ENCODE data around the gene ZNF784.
"Not testable (repeated sequence)": the region's sequence is repeated elsewhere in the genome, so short reads cannot be mapped to it uniquely, and the experiment has no call there.

The ZNF784 gene

GRCh38 chr19:55585658-55586339 is 38.6 kb downstream of the ZNF784 start:
- Histone ChIP-seq H3K4me1 (ENCODE audit: control insufficient read depth in 2 of 2, insufficient read depth in 2 of 2, low read length in 2 of 2) (peaks cover 20 to 21% of the 10 kb centered on the region in 2 donors), H3K27me3 (ENCODE audit: control insufficient read depth in 2 of 2, insufficient read depth in 2 of 2, low read length in 2 of 2) (peaks cover 0 to 11% of the 10 kb centered on the region in 2 donors), H3K4me3 (ENCODE audit: low read length in 2 of 2) (peak overlapping the region; percentile 22 to 60), H3K36me3 (ENCODE audit: control insufficient read depth in 2 of 2, insufficient read depth in 2 of 2, low read length in 2 of 2) (no peaks in the 10 kb centered on the region), H3K27ac (ENCODE audit: low read depth in 2 of 2, low read length in 2 of 2) (peak overlapping the region in 1 of 2 donors; percentile 16), H3K9ac (ENCODE audit: low read depth in 1 of 2, low read length in 2 of 2) (peak overlapping the region in 1 of 2 donors; percentile 20), H3K9me3 (ENCODE audit: control insufficient read depth in 2 of 2, low read length in 2 of 2) (no peaks in the 10 kb centered on the region)

GRCh38 chr19:55584871-55585270 is 39.5 kb downstream of the ZNF784 start:
- Histone ChIP-seq H3K9me3 (ENCODE audit: control insufficient read depth in 2 of 2, low read length in 2 of 2) (no peaks in the 10 kb centered on the region), H3K4me1 (ENCODE audit: control insufficient read depth in 2 of 2, insufficient read depth in 2 of 2, low read length in 2 of 2) (peaks cover 20 to 21% of the 10 kb centered on the region in 2 donors), H3K36me3 (ENCODE audit: control insufficient read depth in 2 of 2, insufficient read depth in 2 of 2, low read length in 2 of 2) (no peaks in the 10 kb centered on the region), H3K9ac (ENCODE audit: low read depth in 1 of 2, low read length in 2 of 2) (no peak overlapping the region), H3K4me3 (ENCODE audit: low read length in 2 of 2) (no peak overlapping the region), H3K27me3 (ENCODE audit: control insufficient read depth in 2 of 2, insufficient read depth in 2 of 2, low read length in 2 of 2) (peaks cover 0 to 11% of the 10 kb centered on the region in 2 donors), H3K27ac (ENCODE audit: low read depth in 2 of 2, low read length in 2 of 2) (no peak overlapping the region)

- not testable (repeated sequence) for H3K9ac ChIP-seq (ENCODE audit: low read depth in 1 of 2, low read length in 2 of 2)
- H3K4me1 ChIP-seq (ENCODE audit: control insufficient read depth in 2 of 2, insufficient read depth in 2 of 2, low read length in 2 of 2): peaks cover 20 to 21% of the 10 kb centered on the region in 2 donors
Observed at GRCh38 chr19:55583897-55584296, 40.5 kb downstream of the ZNF784 start.

GRCh38 chr19:55582284-55582683 is 42.1 kb downstream of the ZNF784 start:
- not testable (repeated sequence) for H3K9me3 ChIP-seq (ENCODE audit: control insufficient read depth in 2 of 2, low read length in 2 of 2); H3K4me3 ChIP-seq (ENCODE audit: low read length in 2 of 2); H3K36me3 ChIP-seq (ENCODE audit: control insufficient read depth in 2 of 2, insufficient read depth in 2 of 2, low read length in 2 of 2); H3K9ac ChIP-seq (ENCODE audit: low read depth in 1 of 2, low read length in 2 of 2); H3K27ac ChIP-seq (ENCODE audit: low read depth in 2 of 2, low read length in 2 of 2)
- Histone ChIP-seq H3K27me3 (ENCODE audit: control insufficient read depth in 2 of 2, insufficient read depth in 2 of 2, low read length in 2 of 2) (peaks cover 0 to 11% of the 10 kb centered on the region in 2 donors), H3K4me1 (ENCODE audit: control insufficient read depth in 2 of 2, insufficient read depth in 2 of 2, low read length in 2 of 2) (peaks cover 20 to 21% of the 10 kb centered on the region in 2 donors)

More at GRCh38 chr19:55583897-55584296, 40.5 kb downstream of the ZNF784 start:
- H3K27ac ChIP-seq (ENCODE audit: low read depth in 2 of 2, low read length in 2 of 2); H3K36me3 ChIP-seq (ENCODE audit: control insufficient read depth in 2 of 2, insufficient read depth in 2 of 2, low read length in 2 of 2); H3K4me3 ChIP-seq (ENCODE audit: low read length in 2 of 2); H3K9me3 ChIP-seq (ENCODE audit: control insufficient read depth in 2 of 2, low read length in 2 of 2): not testable (repeated sequence)
- H3K27me3 ChIP-seq (ENCODE audit: control insufficient read depth in 2 of 2, insufficient read depth in 2 of 2, low read length in 2 of 2): peaks cover 0 to 11% of the 10 kb centered on the region in 2 donors

- H3K9ac ChIP-seq (ENCODE audit: low read depth in 1 of 2, low read length in 2 of 2): no peak overlapping the region
- H3K36me3 ChIP-seq (ENCODE audit: control insufficient read depth in 2 of 2, insufficient read depth in 2 of 2, low read length in 2 of 2): peaks cover 4 to 5% of the 10 kb centered on the region in 2 donors
- peaks cover 17 to 18% of the 10 kb centered on the region in 2 donors for H3K4me1 ChIP-seq (ENCODE audit: control insufficient read depth in 2 of 2, insufficient read depth in 2 of 2, low read length in 2 of 2)
- peak overlapping the region in 1 of 2 donors; percentile 82 for H3K4me3 ChIP-seq (ENCODE audit: low read length in 2 of 2)
- H3K9me3 ChIP-seq (ENCODE audit: control insufficient read depth in 2 of 2, low read length in 2 of 2): no peaks in the 10 kb centered on the region
- H3K27ac ChIP-seq (ENCODE audit: low read depth in 2 of 2, low read length in 2 of 2): no peak overlapping the region
- H3K27me3 ChIP-seq (ENCODE audit: control insufficient read depth in 2 of 2, insufficient read depth in 2 of 2, low read length in 2 of 2): peaks cover 0 to 11% of the 10 kb centered on the region in 2 donors
Observed at GRCh38 chr19:55581823-55582223, 42.5 kb downstream of the ZNF784 start.

- peaks cover 4 to 6% of the 10 kb centered on the region in 2 donors for H3K36me3 ChIP-seq (ENCODE audit: control insufficient read depth in 2 of 2, insufficient read depth in 2 of 2, low read length in 2 of 2)
- H3K4me3 ChIP-seq (ENCODE audit: low read length in 2 of 2): peak overlapping the region; percentile 76 to 82
- H3K9me3 ChIP-seq (ENCODE audit: control insufficient read depth in 2 of 2, low read length in 2 of 2): no peaks in the 10 kb centered on the region
- peaks cover 0 to 11% of the 10 kb centered on the region in 2 donors for H3K27me3 ChIP-seq (ENCODE audit: control insufficient read depth in 2 of 2, insufficient read depth in 2 of 2, low read length in 2 of 2)
- H3K27ac ChIP-seq (ENCODE audit: low read depth in 2 of 2, low read length in 2 of 2): peak overlapping the region; percentile 54 to 81
- peak overlapping the region; percentile 73 to 81 for H3K9ac ChIP-seq (ENCODE audit: low read depth in 1 of 2, low read length in 2 of 2)
- peaks cover 13 to 16% of the 10 kb centered on the region in 2 donors for H3K4me1 ChIP-seq (ENCODE audit: control insufficient read depth in 2 of 2, insufficient read depth in 2 of 2, low read length in 2 of 2)
Observed at GRCh38 chr19:55581145-55581822, 43.1 kb downstream of the ZNF784 start.

GRCh38 chr19:55580628-55581144 is 43.7 kb downstream of the ZNF784 start, which contains the start of gene ZNF579:
Gene ZNF579 (minus strand): TSS chr19:55580848. CDS start chr19:55579639, 1,209 bp downstream.
- Histone ChIP-seq H3K27me3 (ENCODE audit: control insufficient read depth in 2 of 2, insufficient read depth in 2 of 2, low read length in 2 of 2) (peaks cover 0 to 7% of the 10 kb centered on the region in 2 donors), H3K9ac (ENCODE audit: low read depth in 1 of 2, low read length in 2 of 2) (peak within 1 kb of the TSS; percentile 73 to 81), H3K27ac (ENCODE audit: low read depth in 2 of 2, low read length in 2 of 2) (peak within 1 kb of the TSS; percentile 54 to 81), H3K36me3 (ENCODE audit: control insufficient read depth in 2 of 2, insufficient read depth in 2 of 2, low read length in 2 of 2) (peaks cover 4 to 6% of the 10 kb centered on the region in 2 donors), H3K4me1 (ENCODE audit: control insufficient read depth in 2 of 2, insufficient read depth in 2 of 2, low read length in 2 of 2) (peaks cover 11 to 12% of the 10 kb centered on the region in 2 donors), H3K4me3 (ENCODE audit: low read length in 2 of 2) (peak within 1 kb of the TSS; percentile 76 to 82), H3K9me3 (ENCODE audit: control insufficient read depth in 2 of 2, low read length in 2 of 2) (no peaks in the 10 kb centered on the region)

- Histone ChIP-seq H3K27ac (ENCODE audit: low read depth in 2 of 2, low read length in 2 of 2) (peak overlapping the region; percentile 54 to 81), H3K4me3 (ENCODE audit: low read length in 2 of 2) (peak overlapping the region; percentile 76 to 82), H3K9me3 (ENCODE audit: control insufficient read depth in 2 of 2, low read length in 2 of 2) (no peaks in the 10 kb centered on the region), H3K4me1 (ENCODE audit: control insufficient read depth in 2 of 2, insufficient read depth in 2 of 2, low read length in 2 of 2) (peaks cover 11 to 12% of the 10 kb centered on the region in 2 donors), H3K36me3 (ENCODE audit: control insufficient read depth in 2 of 2, insufficient read depth in 2 of 2, low read length in 2 of 2) (peaks cover 4 to 6% of the 10 kb centered on the region in 2 donors), H3K9ac (ENCODE audit: low read depth in 1 of 2, low read length in 2 of 2) (peak overlapping the region; percentile 63 to 73), H3K27me3 (ENCODE audit: control insufficient read depth in 2 of 2, insufficient read depth in 2 of 2, low read length in 2 of 2) (peaks cover 0 to 5% of the 10 kb centered on the region in 2 donors)
Observed at GRCh38 chr19:55579766-55580621, 44.4 kb downstream of the ZNF784 start.

GRCh38 chr19:55578761-55579747 is 45.3 kb downstream of the ZNF784 start:
- Histone ChIP-seq H3K27ac (ENCODE audit: low read depth in 2 of 2, low read length in 2 of 2) (no peak overlapping the region), H3K4me3 (ENCODE audit: low read length in 2 of 2) (peak overlapping the region in 1 of 2 donors; percentile 82), H3K4me1 (ENCODE audit: control insufficient read depth in 2 of 2, insufficient read depth in 2 of 2, low read length in 2 of 2) (peaks cover 11 to 12% of the 10 kb centered on the region in 2 donors), H3K27me3 (ENCODE audit: control insufficient read depth in 2 of 2, insufficient read depth in 2 of 2, low read length in 2 of 2) (no peaks in the 10 kb centered on the region), H3K9ac (ENCODE audit: low read depth in 1 of 2, low read length in 2 of 2) (no peak overlapping the region), H3K9me3 (ENCODE audit: control insufficient read depth in 2 of 2, low read length in 2 of 2) (no peaks in the 10 kb centered on the region), H3K36me3 (ENCODE audit: control insufficient read depth in 2 of 2, insufficient read depth in 2 of 2, low read length in 2 of 2) (peaks cover 4 to 6% of the 10 kb centered on the region in 2 donors)
